ENCODE measurements around the gene NAA38.
"Not testable (repeated sequence)": the region's sequence is repeated elsewhere in the genome, so short reads cannot be mapped to it uniquely, and the experiment has no call there.

Gene NAA38

GRCh38 chr17:7823581-7824001, 33.8 kb downstream of the NAA38 start:
- ATAC-seq (no peak), DNase-seq (no peak)

GRCh38 chr17:7822126-7822525, 35.2 kb downstream of the NAA38 start:
- DNase-seq (no peak), ATAC-seq (no peak)

GRCh38 chr17:7820231-7820630, 37.1 kb downstream of the NAA38 start:
- ATAC-seq (no peak), DNase-seq (no peak)

- peak; percentile 8 for ATAC-seq
- no peak for DNase-seq
Observed at GRCh38 chr17:7818746-7819645, 38.4 kb downstream of the NAA38 start.

- ATAC-seq = no peak
Observed at GRCh38 chr17:7818026-7818425, 39.3 kb downstream of the NAA38 start.

DNA sequence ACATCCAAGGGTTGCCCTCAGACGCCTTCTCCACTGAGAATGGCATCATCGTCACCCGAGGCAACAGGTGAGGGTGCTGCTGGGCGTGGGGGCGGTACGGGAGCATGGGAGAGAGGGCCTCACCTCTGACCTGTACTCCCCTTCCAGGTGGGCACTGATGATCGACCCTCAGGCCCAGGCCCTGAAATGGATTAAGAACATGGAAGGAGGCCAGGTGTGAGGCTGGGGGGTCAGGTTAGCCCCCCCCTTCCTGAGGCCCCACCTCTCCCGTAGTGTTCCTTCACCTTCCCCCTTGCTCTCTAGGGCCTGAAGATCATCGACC, 39.8 kb downstream of the NAA38 start:
- ATAC-seq = no peak
- no peak for DNase-seq

More at GRCh38 chr17:7818026-7818425, 39.3 kb downstream of the NAA38 start:
- no peak for DNase-seq

- no peak for DNase-seq
- ATAC-seq = no peak
Observed at GRCh38 chr17:7816926-7817642, 40.3 kb downstream of the NAA38 start.

GRCh38 chr17:7814969-7815368, 42.4 kb downstream of the NAA38 start:
- ATAC-seq (no peak), DNase-seq (no peak)

GRCh38 chr17:7811251-7811650, 46.1 kb downstream of the NAA38 start:
- DNase-seq (no peak), ATAC-seq (no peak)

GRCh38 chr17:7809791-7810343, 47.5 kb downstream of the NAA38 start:
- DNase-seq, ATAC-seq: not testable (repeated sequence)

DNA sequence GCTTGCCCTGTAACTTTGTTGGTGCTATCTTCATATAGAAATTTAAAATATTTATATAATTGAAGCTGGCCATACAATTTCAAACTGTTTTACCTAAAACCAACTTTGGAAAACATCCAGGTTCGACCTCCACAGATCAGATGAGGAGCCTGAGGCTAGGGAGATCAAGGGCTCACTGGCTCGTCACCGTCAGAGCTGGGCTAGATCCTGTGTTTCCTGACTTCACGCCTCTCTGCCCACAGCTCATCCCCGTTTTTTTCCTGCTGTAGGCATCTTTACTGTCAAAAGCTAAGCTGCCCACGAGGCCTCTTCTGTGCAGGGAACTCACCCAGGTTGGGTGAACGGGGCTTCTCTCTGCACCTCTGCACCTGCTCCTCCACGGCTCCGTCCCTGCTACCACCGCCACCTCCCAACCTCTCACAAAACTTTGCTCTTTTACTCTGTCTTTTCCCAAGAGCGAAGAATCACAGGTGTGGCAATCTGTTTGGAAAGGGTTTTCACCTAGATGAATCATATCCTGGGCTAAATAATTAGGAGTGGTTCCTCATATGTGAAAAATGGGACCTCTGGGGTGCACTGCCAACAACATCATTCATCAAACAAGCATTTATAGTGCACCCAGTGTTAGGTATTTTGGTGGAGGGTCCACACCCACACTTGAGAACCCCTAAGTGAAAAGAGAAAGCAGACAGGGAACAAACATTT, 48.1 kb downstream of the NAA38 start:
- no peak for DNase-seq
- no peak for ATAC-seq

DNA sequence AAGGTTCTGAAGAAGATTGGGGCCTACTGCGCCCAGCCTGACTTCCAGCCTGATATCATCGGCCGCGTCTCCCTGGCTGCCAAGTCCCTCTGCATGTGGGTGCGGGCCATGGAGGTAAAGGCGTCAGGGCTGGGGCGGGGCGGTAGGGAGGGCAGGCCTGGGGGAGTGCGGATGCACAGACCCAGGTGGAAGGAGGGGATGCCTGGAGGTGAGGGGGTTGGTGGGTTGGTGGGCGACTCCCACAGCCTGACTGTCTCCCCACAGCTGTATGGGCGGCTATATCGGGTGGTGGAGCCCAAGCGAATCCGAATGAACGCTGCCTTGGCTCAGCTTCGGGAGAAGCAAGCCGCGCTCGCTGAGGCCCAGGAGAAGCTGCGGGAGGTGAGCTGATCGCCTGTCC, 50.2 kb downstream of the NAA38 start:
- no peak for ATAC-seq
- no peak for DNase-seq
